T follicular helper cell (primary cell): Measurements from ENCODE around the gene AOC2.

Experiments used
- DNase-seq: peaks from one replicate; pipeline ENCODE4 v3.0.0-alpha.2; 2020; ENCODE audit warnings: low read depth
- total RNA-seq, 2 experiments: gene quantifications; one replicate each; lab custom pipeline; 2026; lab: John Stamatoyannopoulos, UW

AOC2 gene, protein sequence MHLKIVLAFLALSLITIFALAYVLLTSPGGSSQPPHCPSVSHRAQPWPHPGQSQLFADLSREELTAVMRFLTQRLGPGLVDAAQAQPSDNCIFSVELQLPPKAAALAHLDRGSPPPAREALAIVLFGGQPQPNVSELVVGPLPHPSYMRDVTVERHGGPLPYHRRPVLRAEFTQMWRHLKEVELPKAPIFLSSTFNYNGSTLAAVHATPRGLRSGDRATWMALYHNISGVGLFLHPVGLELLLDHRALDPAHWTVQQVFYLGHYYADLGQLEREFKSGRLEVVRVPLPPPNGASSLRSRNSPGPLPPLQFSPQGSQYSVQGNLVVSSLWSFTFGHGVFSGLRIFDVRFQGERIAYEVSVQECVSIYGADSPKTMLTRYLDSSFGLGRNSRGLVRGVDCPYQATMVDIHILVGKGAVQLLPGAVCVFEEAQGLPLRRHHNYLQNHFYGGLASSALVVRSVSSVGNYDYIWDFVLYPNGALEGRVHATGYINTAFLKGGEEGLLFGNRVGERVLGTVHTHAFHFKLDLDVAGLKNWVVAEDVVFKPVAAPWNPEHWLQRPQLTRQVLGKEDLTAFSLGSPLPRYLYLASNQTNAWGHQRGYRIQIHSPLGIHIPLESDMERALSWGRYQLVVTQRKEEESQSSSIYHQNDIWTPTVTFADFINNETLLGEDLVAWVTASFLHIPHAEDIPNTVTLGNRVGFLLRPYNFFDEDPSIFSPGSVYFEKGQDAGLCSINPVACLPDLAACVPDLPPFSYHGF
- total RNA-seq, result 2.0 to 3.5 reads per million in 2 experiments

DNA sequence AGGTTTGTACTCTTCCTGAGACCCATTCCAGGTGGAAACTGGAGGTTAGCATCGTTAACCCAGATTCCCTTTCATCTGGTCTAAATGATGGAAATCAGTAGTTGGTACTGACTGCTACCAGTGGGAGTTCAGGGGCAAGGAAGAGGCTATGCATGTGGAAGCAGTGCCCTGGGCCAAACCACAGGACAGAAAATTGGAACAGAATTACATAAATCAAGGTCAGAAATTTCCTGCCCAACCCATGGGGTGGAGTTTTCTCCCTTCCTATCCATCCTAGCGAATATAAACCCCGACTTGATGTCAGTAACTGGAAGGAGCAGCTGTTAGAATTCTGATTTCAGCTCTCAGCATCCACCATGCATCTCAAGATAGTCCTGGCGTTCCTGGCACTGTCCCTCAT lies at the start of gene AOC2:
Gene AOC2, plus strand, starts transcription at position 310 of the 400 bp plus-strand sequence. Its CDS starts 47 bp downstream, at position 357.
- no peak for DNase-seq

DNA sequence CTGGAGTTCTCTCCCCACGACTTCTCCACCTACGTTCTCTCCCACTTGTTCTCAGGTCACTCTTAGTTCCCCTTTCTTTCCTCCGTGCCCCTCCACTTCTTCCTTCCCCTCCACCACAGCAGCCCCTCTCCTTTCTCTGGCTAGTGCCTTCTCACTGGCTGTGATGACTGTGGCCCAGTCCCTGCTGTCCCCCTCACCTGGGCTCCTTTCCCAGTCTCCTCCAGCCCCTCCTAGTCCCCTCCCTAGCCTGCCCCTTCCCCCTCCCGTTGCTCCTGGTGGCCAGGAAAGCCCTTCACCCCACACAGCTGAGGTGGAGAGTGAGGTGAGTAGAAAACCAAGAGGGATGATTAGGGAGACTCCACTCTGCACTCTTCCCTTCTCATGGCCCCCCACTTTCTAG lies 49.3 kb upstream of the AOC2 start:
- no peak for DNase-seq

GRCh38 chr17:42795465-42795864 lies 48.9 kb upstream of the AOC2 start:
- no peak for DNase-seq

GRCh38 chr17:42796066-42796758 lies 48.2 kb upstream of the AOC2 start:
- no peak for DNase-seq

DNA sequence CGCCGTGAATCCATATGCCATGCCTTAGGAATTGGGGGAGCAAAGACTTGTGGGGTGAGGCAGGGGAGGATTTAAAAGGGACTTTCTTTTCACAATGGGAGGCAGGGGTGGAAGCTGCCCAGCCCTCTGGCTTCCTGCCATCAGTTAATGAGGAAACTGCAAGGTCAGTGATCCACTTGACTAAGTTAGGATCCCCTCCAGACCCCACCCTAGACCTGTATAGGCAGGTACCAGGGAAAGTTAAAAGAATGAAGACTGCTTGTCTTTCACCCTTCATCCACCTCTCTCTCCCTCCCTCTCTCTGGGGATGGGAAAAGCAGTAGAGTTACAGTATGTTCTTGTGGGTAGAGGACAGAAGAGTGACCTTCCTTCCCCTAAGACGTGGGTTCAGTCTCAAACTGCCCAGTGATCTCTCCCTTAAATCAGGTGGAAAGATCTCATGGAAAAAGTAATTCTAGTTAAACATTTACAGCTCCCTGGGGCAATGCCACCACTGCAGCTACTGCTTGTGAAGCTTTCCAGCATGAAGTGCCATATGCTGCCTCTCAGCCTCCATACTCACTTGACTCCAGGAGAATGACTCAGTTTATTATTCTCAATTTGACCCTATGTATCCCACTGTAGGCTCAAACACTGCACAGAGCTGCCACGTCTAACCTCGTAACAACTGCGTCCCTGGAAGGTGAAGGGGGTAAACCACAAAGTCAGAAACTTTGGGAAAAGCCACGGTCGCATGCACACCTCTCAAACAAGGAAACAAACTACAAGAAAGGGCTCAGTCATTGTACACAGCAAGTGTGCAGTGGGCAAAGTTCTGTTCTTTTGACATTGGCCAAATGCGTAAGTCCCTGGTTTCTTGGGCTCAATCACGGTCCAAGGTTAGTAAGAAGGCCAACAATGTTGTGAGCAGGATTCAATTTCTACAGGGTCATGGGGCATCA lies 47.0 kb upstream of the AOC2 start:
- no peak for DNase-seq

DNA sequence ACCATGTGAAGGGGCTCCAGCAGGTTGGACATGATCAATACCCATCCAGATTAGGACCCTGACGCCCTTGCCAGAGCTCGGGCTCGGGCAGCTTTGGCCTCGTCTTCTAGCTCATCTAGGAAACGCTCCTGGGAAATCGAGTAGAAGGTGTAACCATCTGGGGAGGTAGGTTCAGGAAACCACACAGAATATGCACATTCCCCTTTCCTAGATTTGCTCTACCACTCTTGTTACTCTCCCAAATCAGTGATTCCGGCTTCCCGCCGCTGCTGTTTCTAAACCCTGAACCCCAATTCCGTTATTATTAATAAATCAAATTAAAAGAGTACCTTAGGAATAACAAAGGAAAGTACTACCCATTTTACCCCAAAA lies 46.4 kb upstream of the AOC2 start:
- DNase-seq, result no peak

DNA sequence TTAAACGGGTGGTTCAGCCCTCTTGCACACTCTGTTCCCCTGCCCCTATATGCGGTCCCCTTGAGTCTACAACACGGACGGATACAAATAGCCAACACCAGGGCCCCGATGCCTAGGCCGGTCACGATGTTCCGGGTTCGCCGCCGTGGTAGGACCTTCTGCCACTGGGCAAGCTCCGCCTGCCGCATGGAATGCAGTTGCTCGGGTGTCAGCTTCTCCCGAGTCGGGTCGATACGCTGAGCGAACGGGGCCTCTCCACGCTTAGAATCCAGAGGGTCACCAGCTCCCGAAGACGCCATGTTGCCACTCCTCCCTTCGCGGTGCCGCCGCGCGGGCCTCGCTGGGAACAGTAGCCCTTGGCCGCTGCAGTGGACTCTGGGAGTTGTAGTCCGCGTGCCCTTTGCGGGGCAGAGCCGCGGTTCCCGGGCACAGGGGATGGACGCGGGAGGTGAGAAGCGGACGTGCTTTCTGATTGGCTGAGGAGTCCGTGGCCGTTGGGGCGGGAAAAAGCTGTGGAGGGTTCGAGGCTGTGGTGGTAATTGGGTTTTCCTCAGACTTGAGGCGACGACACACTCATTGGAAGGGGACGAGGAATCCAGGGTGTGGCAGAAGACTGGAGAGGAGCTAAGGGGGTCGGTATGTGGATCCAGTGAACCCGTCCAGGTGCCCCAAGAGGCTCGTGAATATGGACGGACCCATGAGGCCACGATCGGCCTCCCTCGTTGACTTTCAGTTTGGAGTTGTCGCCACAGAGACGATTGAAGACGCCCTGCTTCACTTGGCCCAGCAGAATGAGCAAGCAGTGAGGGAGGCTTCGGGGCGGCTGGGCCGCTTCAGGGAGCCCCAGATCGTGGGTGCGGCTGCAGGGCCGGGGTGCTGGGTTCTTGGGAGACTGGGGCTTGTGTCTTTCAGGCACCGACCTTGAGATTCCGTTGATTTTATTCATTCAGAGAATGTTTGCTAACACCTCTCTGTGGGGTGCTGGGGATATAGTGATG lies 45.7 kb upstream of the AOC2 start, which contains the start of the genes CNTD1 and COA3:
Gene CNTD1, plus strand, starts transcription at position 479 of the 998 bp plus-strand sequence. Its CDS starts 207 bp downstream, at position 686.
Gene COA3, minus strand, starts transcription at position 322 of the 998 bp plus-strand sequence. Its CDS starts 23 bp downstream, at position 299.
- peak; percentile 54 for DNase-seq

DNA sequence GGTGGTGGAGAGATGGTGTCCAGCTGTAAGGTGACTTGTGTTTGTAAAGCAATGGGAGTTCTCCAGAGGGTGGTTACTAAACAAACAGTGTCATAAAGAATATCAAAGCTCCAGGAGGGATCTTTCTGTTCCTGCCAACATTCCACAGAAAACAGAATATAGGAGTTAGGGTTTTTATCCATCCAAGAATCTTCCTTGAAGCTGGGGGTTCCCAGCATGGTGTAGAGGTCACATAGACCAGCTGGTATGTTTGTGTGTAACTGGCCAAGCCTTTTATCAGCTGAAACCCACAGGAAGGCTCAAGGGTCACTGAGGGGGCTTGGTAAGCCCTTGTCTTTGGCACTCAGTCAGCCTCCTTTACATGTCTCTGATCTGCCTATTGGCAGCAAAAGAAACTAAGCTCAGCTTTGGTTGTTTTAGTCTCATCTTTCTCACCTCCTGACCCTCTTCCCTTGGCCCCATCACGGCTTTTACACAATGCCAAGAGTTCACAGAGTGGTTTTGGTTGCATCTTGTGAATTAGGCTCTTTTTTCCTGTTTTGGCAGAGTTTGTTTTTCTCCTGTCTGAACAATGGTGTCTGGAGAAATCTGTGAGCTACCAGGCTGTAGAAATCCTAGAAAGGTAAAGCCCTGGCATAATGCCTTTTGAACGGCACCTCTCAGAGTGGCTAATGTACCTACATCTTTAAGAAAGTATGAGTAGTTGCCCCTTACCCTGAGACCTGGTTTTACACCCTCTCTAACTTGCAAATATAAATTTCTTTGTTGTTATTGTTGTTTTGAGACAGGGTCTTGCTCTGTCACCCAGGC lies 41.1 kb upstream of the AOC2 start:
- DNase-seq, result no peak

DNA sequence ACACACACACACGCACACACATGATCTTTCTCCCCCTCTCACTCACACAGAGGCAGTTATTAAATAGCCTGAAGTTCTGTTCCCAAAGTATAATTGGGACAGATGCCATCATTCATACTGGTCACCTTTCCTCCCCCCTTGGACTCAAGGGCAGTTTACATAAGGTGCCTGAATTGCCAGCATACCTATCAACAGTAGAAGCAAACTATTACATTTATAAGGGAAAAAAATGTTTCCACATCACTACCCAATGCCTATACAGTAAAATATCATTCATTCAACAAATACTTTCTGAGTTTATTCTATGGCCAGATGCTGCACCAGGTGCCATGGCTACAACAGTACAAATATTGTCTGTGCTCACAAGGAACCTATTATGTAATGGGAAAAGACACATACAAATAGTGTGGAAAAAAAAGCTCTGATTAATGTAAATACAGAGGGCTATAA lies 39.4 kb upstream of the AOC2 start:
- DNase-seq, result no peak

- DNase-seq, result no peak
Observed at GRCh38 chr17:42806249-42806648, 38.1 kb upstream of the AOC2 start.

- no peak for DNase-seq
Observed at GRCh38 chr17:42809250-42809649, 35.1 kb upstream of the AOC2 start.

GRCh38 chr17:42814633-42815399 lies 29.6 kb upstream of the AOC2 start:
- DNase-seq, result no peak

- no peak for DNase-seq
Observed at GRCh38 chr17:42817866-42818265, 26.5 kb upstream of the AOC2 start.

- DNase-seq, result no peak
Observed at GRCh38 chr17:42818379-42818778, 26.0 kb upstream of the AOC2 start.

DNA sequence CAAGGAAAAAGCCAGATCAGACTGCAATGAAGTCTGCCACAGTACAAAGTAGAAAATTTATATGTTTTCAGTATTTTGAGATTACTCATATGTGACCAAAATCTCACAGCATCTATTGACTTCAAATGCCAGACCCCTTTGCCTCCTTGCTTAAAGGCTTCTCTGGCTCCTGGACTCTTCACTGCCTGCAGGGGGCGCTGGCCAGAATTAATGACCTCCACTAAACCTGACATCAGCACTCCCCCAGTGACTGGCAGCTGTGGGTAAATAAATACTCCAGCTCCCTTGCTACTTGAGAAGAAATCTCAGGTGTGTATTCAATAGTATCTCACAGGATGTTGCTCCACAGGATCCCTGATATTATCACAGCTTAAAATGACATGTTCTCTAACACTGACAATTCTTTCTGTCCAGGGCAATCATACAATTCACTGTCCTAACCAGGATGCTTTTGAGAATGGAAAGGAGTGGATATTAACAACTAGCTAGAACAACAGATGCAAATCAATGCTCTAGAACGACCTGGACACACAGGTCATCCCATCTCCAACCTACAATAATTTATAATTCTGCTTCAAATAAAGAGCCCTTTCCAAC lies 24.3 kb upstream of the AOC2 start:
- peak; percentile 47 for DNase-seq

GRCh38 chr17:42821176-42821575 lies 23.2 kb upstream of the AOC2 start:
- no peak for DNase-seq

- no peak for DNase-seq
Observed at GRCh38 chr17:42827472-42827871, 16.9 kb upstream of the AOC2 start.

DNA sequence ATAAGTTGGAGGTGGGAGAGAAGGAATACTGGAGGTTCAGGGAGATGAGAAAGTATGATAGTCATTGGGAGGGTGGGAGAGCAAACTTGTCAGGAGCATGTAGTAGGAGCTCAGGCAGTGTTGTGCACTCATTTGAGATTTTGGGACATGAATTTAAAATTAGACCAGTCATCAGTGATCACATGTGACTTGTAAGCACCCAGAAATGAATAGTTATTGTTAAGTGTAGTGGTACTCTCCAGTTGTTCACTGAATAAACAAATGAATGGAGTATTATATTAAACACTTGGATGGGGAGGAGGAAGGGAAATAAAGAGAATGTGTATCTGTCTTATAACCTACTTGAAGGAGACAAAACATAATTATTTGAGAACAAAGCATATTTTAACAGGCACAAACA lies 13.4 kb upstream of the AOC2 start:
- no peak for DNase-seq
